WTC11 (cell line): ENCODE measurements around the gene MYO16. TPM values are rescaled to one million over a fixed set of nuclear protein-coding genes. Genes with fewer than 3 reads are reported as not detected.

ENCODE experiments used
- ATAC-seq: fragments of 200-7000 bp; cut with Tn5 transposase; 2 replicates; pipeline ENCODE4 v1.10.0; 2021; ENCODE audit warnings: mild to moderate bottlenecking, moderate library complexity
- CTCF ChIA-PET: fragments of 300-600 bp; sonication (Branson Sonifier 250); formaldehyde crosslinking; loops from one replicate; lab custom pipeline; 2021; ENCODE audit warnings: antibody characterized with exemption; lab: Charles Lee
- POLR2A ChIA-PET: fragments of 350-600 bp; sonication (Branson Sonifier 250); formaldehyde crosslinking; loops from one replicate; lab custom pipeline; 2021; ENCODE audit warnings: antibody characterized with exemption; lab: Charles Lee
- DNase-seq: peaks from one replicate; pipeline ENCODE4 v3.0.0; 2021; ENCODE audit warnings: low spot score
- H3K27ac Mint-ChIP-seq: 2 replicates; pipeline ENCODE4 v1.8.0; 2021; ENCODE audit warnings: mixed read lengths
- H3K27me3 Mint-ChIP-seq: 2 replicates; pipeline ENCODE4 v1.8.0; 2021; ENCODE audit warnings: low read depth, mild to moderate bottlenecking, moderate library complexity, mixed read lengths
- H3K36me3 Mint-ChIP-seq: 2 replicates; pipeline ENCODE4 v1.8.0; 2021; ENCODE audit warnings: mixed read lengths
- H3K4me1 Mint-ChIP-seq: 2 replicates; pipeline ENCODE4 v1.8.0; 2022; ENCODE audit warnings: mixed read lengths
- H3K4me3 Mint-ChIP-seq: 2 replicates; pipeline ENCODE4 v1.8.0; 2021; ENCODE audit warnings: mild to moderate bottlenecking, moderate library complexity, mixed read lengths
- H3K9me3 Mint-ChIP-seq: 2 replicates; pipeline ENCODE4 v1.8.0; 2021; ENCODE audit warnings: mixed read lengths
- ATF1 ChIP-seq: sonication (generic); formaldehyde crosslinking; IDR thresholded peaks from 2 replicates; pipeline ENCODE4 v1.8.1; 2023; ENCODE audit warnings: mild to moderate bottlenecking, moderate library complexity, missing genetic modification reagents
- ETV6 ChIP-seq: sonication (generic); formaldehyde crosslinking; IDR thresholded peaks from 2 replicates; pipeline ENCODE4 v1.8.1; 2022; ENCODE audit warnings: mild to moderate bottlenecking, missing genetic modification reagents
- GABPB1 ChIP-seq: sonication (generic); formaldehyde crosslinking; IDR thresholded peaks from 2 replicates; pipeline ENCODE4 v1.8.1; 2023; ENCODE audit warnings: mild to moderate bottlenecking, missing genetic modification reagents
- MXD4 ChIP-seq: fragments of 250-450 bp; sonication (Bioruptor Pico); IDR thresholded peaks from 2 replicates; pipeline ENCODE4 v1.8.0; 2021; ENCODE audit warnings: mild to moderate bottlenecking, moderate library complexity, borderline replicate concordance
- NFE2L1 ChIP-seq: sonication (generic); formaldehyde crosslinking; IDR thresholded peaks from 2 replicates; pipeline ENCODE4 v1.8.1; 2023; ENCODE audit warnings: missing genetic modification reagents
- NR3C1 ChIP-seq: sonication (generic); formaldehyde crosslinking; conservative IDR thresholded peaks from 2 replicates; pipeline ENCODE4 v1.8.1; 2023; ENCODE audit warnings: low read depth, mild to moderate bottlenecking, missing genetic modification reagents
- OVOL2 ChIP-seq: fragments of 250-450 bp; sonication (Bioruptor Pico); IDR thresholded peaks from 2 replicates; pipeline ENCODE4 v1.9.0; 2021; ENCODE audit warnings: mild to moderate bottlenecking, borderline replicate concordance
- PRDM15 ChIP-seq: sonication (generic); formaldehyde crosslinking; IDR thresholded peaks from 2 replicates; pipeline ENCODE4 v1.8.0; 2022; ENCODE audit warnings: missing genetic modification reagents
- RORB ChIP-seq: fragments of 250-450 bp; sonication (Bioruptor Pico); IDR thresholded peaks from 2 replicates; pipeline ENCODE4 v1.9.0; 2021; ENCODE audit warnings: mild to moderate bottlenecking
- STAT6 ChIP-seq: sonication (generic); formaldehyde crosslinking; conservative IDR thresholded peaks from 2 replicates; pipeline ENCODE4 v1.8.1; 2023; ENCODE audit warnings: mild to moderate bottlenecking, low read depth, missing genetic modification reagents, moderate library complexity
- TEAD1 ChIP-seq: sonication (generic); formaldehyde crosslinking; IDR thresholded peaks from 2 replicates; pipeline ENCODE4 v1.8.0; 2022; ENCODE audit warnings: mild to moderate bottlenecking, missing genetic modification reagents
- TP53 ChIP-seq: sonication (generic); formaldehyde crosslinking; IDR thresholded peaks from 2 replicates; pipeline ENCODE4 v1.8.1; 2023; ENCODE audit warnings: mild to moderate bottlenecking, missing genetic modification reagents
- ZNF263 ChIP-seq: sonication (generic); formaldehyde crosslinking; IDR thresholded peaks from 2 replicates; pipeline ENCODE4 v1.8.1; 2022; ENCODE audit warnings: low read depth, mild to moderate bottlenecking, moderate library complexity, missing genetic modification reagents
- ZNF281 ChIP-seq: sonication (generic); formaldehyde crosslinking; IDR thresholded peaks from 2 replicates; pipeline ENCODE4 v1.8.0; 2023; ENCODE audit warnings: mild to moderate bottlenecking, missing genetic modification reagents
- ZNF425 ChIP-seq: fragments of 250-450 bp; sonication (Bioruptor Pico); conservative IDR thresholded peaks from 2 replicates; pipeline ENCODE4 v1.9.0; 2021; ENCODE audit warnings: mild to moderate bottlenecking
- ZNF512 ChIP-seq: sonication (generic); formaldehyde crosslinking; IDR thresholded peaks from 2 replicates; pipeline ENCODE4 v1.8.1; 2022; ENCODE audit warnings: missing genetic modification reagents, borderline replicate concordance
- ZNF671 ChIP-seq: fragments of 250-450 bp; sonication (Bioruptor Pico); IDR thresholded peaks from 2 replicates; pipeline ENCODE4 v1.8.0; 2021; ENCODE audit warnings: mild to moderate bottlenecking
- total RNA-seq: library from RNA; stranded (reverse); gene quantifications from 3 replicates; pipeline ENCODE4 v1.2.3, GENCODE V29; 2021

MYO16 gene
- total RNA-seq, 1 experiment from 2014 or later: 0.09 TPM

- TF ChIP-seq ATF1 (no peak), ZNF263 (CRISPR knock-in tag) (no peak), MXD4 (CRISPR knock-in tag) (no peak), RORB (no peak), TP53 (CRISPR knock-in tag) (no peak), PRDM15 (no peak), ZNF281 (CRISPR knock-in tag) (no peak), OVOL2 (no peak)
Observed at GRCh38 chr13:109204657-109205056, 575.2 kb downstream of the MYO16 start (continued).

- Mint-ChIP-seq H3K4me1 (peaks cover 4% of the 10 kb centered on the region; the same call in 1 of the 2 replicates), H3K27me3 (peaks cover 3% of the 10 kb centered on the region), H3K9me3 (no peaks in the 10 kb centered on the region), H3K36me3 (no peaks in the 10 kb centered on the region), H3K4me3 (no peak overlapping the region), H3K27ac (no peak overlapping the region)
- DNase-seq (no peak), ATAC-seq (no peak)
- ChIA-PET POLR2A (no interaction called here), CTCF (no interaction called here)
- no peak for TF ChIP-seq ZNF281 (CRISPR knock-in tag)
- TF ChIP-seq NR3C1: no peak
- TF ChIP-seq STAT6 (CRISPR knock-in tag): no peak
Observed at GRCh38 chr13:109205315-109205714, 575.9 kb downstream of the MYO16 start.

- peaks cover 4% of the 10 kb centered on the region for H3K4me1 Mint-ChIP-seq
- peaks cover 3% of the 10 kb centered on the region for H3K27me3 Mint-ChIP-seq
- POLR2A ChIA-PET: no interaction called here
- H3K27ac Mint-ChIP-seq: no peak overlapping the region
- DNase-seq (no peak), ATAC-seq (no peak; the same call in 1 of the 2 replicates)
- CTCF ChIA-PET: no interaction called here
- no peaks in the 10 kb centered on the region for H3K36me3 Mint-ChIP-seq
- H3K9me3 Mint-ChIP-seq: no peaks in the 10 kb centered on the region
- no peak overlapping the region for H3K4me3 Mint-ChIP-seq
- TF ChIP-seq ZNF671 (CRISPR knock-in tag) (no peak), TEAD1 (CRISPR knock-in tag) (no peak), ETV6 (CRISPR knock-in tag) (no peak), ZNF425 (CRISPR knock-in tag) (no peak), ZNF512 (no peak), NR3C1 (no peak), ATF1 (no peak), GABPB1 (no peak), NFE2L1 (CRISPR knock-in tag) (no peak)
Observed at GRCh38 chr13:109206616-109207015, 577.2 kb downstream of the MYO16 start.
